Smooth muscle cell (in vitro differentiated cells): ENCODE data around the gene LLPH. TPM values are rescaled to one million over a fixed set of nuclear protein-coding genes. Genes with fewer than 3 reads are reported as not detected.
A peak's percentile ranks its signal among the peaks of the same experiment; 100 is the strongest.

Experiments
- DNase-seq: peaks from one replicate; lab custom pipeline; 2025; ENCODE audit not compliant: unreplicated experiment; lab: John Stamatoyannopoulos, UW
- H2AFZ ChIP-seq: fragments of 200-600 bp; sonication (generic); 2 replicates; pipeline ENCODE4 v1.6.0; 2016; ENCODE audit warnings: antibody characterized with exemption, low read depth, mild to moderate bottlenecking
- H3F3A ChIP-seq: fragments of 200-600 bp; sonication (generic); 2 replicates; pipeline ENCODE4 v1.6.0; 2017; ENCODE audit warnings: antibody characterized with exemption, low read depth
- H3K27ac ChIP-seq: fragments of 200-600 bp; sonication (generic); 2 replicates; pipeline ENCODE4 v1.5.1; 2016; ENCODE audit warnings: low read depth, mild to moderate bottlenecking
- H3K27me3 ChIP-seq: fragments of 200-600 bp; sonication (generic); 2 replicates; pipeline ENCODE4 v1.6.1; 2016; ENCODE audit warnings: low read depth, mild to moderate bottlenecking
- H3K36me3 ChIP-seq: fragments of 200-600 bp; sonication (generic); 2 replicates; pipeline ENCODE4 v1.5.1; 2016; ENCODE audit warnings: low read depth
- H3K4me1 ChIP-seq: fragments of 200-600 bp; sonication (generic); 2 replicates; pipeline ENCODE4 v1.5.1; 2016; ENCODE audit warnings: low read depth
- H3K4me2 ChIP-seq: fragments of 200-600 bp; sonication (generic); 2 replicates; pipeline ENCODE4 v1.6.0; 2016; ENCODE audit warnings: mild to moderate bottlenecking
- H3K4me3 ChIP-seq: fragments of 200-600 bp; sonication (generic); 2 replicates; pipeline ENCODE4 v1.5.1; 2016; ENCODE audit warnings: mild to moderate bottlenecking
- H3K79me2 ChIP-seq: fragments of 200-600 bp; sonication (generic); 2 replicates; pipeline ENCODE4 v1.6.0; 2016; ENCODE audit warnings: low read depth, mild to moderate bottlenecking
- H3K9ac ChIP-seq: fragments of 200-600 bp; sonication (generic); 2 replicates; pipeline ENCODE4 v1.6.0; 2016; ENCODE audit warnings: low read depth
- H3K9me3 ChIP-seq: fragments of 200-600 bp; sonication (generic); replicated peaks from 2 replicates; pipeline ENCODE4 v1.5.1; 2016; ENCODE audit warnings: low read depth
- H4K20me1 ChIP-seq: fragments of 200-600 bp; sonication (generic); 2 replicates; pipeline ENCODE4 v1.6.0; 2016; ENCODE audit warnings: low read depth
- WGBS: methylation state at CpG from one replicate; pipeline ENCODE4 v1.1.7; 2016; ENCODE audit warnings: low lambda C conversion rate; 5-methylcytosine and 5-hydroxymethylcytosine counted together
- polyA plus RNA-seq: library from polyadenylated mRNA; unstranded; fragments of >200 nt; fragmentation: Nextera tagmentation; extraction: Ambion mirVana; gene quantifications from 2 replicates; pipeline ENCODE4 v1.2.1, GENCODE V29; 2016
- total RNA-seq: library from RNA; depleted of rRNA; stranded (reverse); fragments of >200 nt; gene quantifications from 2 replicates; pipeline ENCODE4 v1.2.3, GENCODE V29; 2014
- TF ChIP-seq, protein P1 (sequence below): fragments of 200-600 bp; sonication (generic); IDR thresholded peaks from 2 replicates; pipeline ENCODE4 v1.5.1; 2017; ENCODE audit warnings: borderline replicate concordance, mild to moderate bottlenecking, antibody characterized with exemption; ENCODE audit not compliant: insufficient read depth, poor library complexity, severe bottlenecking

LLPH gene
- total and polyA plus RNA-seq, 2 experiments from 2014 or later, result 9.2 to 33.1 TPM

DNA sequence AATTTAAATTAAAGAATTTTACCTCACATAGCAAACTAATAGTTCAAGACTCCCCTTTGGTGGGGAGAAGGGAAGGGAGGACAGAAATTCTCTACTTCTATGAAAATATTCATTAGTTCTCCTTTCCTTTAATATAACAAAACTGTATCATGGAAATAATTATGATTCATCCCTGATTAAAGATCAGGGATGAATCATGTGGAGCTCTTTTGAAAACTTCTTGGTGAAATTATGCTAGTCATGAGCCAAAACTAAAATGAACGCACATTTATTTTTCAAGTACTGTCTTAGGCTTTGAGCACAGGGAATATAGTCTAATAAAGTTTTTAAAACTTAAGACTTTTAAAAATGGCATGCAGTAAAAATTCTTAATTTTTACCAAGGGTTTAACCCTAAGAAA, 22.2 kb upstream of the LLPH start:
- Histone ChIP-seq H3K4me2 (no peak overlapping the region), H3K9me3 (no peaks in the 10 kb centered on the region), H3K79me2 (peaks cover 10% of the 10 kb centered on the region), H3K27me3 (no peaks in the 10 kb centered on the region), H3F3A (no peaks in the 10 kb centered on the region), H3K4me3 (no peak overlapping the region), H4K20me1 (no peaks in the 10 kb centered on the region), H3K27ac (no peak overlapping the region), H2AFZ (no peak overlapping the region), H3K4me1 (no peaks in the 10 kb centered on the region), H3K36me3 (no peaks in the 10 kb centered on the region), H3K9ac (no peak overlapping the region)
- 94% methylated on average over 1 of the region's 1 CpG for WGBS
- TF ChIP-seq, protein P1, sequence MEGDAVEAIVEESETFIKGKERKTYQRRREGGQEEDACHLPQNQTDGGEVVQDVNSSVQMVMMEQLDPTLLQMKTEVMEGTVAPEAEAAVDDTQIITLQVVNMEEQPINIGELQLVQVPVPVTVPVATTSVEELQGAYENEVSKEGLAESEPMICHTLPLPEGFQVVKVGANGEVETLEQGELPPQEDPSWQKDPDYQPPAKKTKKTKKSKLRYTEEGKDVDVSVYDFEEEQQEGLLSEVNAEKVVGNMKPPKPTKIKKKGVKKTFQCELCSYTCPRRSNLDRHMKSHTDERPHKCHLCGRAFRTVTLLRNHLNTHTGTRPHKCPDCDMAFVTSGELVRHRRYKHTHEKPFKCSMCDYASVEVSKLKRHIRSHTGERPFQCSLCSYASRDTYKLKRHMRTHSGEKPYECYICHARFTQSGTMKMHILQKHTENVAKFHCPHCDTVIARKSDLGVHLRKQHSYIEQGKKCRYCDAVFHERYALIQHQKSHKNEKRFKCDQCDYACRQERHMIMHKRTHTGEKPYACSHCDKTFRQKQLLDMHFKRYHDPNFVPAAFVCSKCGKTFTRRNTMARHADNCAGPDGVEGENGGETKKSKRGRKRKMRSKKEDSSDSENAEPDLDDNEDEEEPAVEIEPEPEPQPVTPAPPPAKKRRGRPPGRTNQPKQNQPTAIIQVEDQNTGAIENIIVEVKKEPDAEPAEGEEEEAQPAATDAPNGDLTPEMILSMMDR, result no peak
- no peak for DNase-seq

DNA sequence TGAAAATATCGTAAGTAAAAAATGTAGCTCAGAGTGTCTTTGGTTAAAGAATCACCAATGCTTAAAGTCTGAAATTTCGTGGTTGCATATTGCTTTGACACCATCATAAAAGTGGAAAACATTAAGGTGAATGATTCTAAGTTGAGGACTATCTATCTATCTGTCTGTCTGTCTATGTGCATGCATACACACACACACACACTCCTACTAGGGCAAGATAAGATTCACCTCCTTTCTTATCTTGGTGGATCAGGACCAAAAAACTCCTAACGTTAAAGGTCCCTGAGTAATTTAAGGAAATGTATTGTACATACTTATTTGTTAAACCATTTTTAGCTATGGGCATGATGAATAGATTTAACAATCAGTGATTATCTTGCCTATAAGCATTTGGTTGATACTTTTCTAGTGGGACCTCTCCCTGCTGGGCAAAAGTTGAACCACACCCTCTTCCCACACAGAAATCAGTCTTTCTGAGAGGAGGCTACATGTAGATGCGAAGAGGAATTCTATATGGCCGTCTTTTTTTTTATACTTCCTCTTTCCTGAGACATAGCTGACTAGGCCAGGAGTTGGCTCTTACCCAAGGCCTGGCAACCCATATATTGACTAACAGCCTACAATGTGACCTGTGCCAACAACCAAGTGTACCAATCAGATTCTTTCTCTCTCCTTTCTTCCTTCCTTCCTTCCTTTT, 19.3 kb upstream of the LLPH start:
- Histone ChIP-seq H3K4me2 (no peak overlapping the region), H3F3A (no peaks in the 10 kb centered on the region), H3K9me3 (no peaks in the 10 kb centered on the region), H3K27me3 (no peaks in the 10 kb centered on the region), H3K27ac (no peak overlapping the region), H3K79me2 (no peaks in the 10 kb centered on the region), H3K36me3 (no peaks in the 10 kb centered on the region), H4K20me1 (no peaks in the 10 kb centered on the region), H2AFZ (no peak overlapping the region), H3K4me3 (no peak overlapping the region), H3K4me1 (no peaks in the 10 kb centered on the region), H3K9ac (no peak overlapping the region)
- DNase-seq, result no peak
- TF ChIP-seq, protein P1, result peak; percentile 9
- 94% methylated on average over 5 of the region's 5 CpGs for WGBS

DNA sequence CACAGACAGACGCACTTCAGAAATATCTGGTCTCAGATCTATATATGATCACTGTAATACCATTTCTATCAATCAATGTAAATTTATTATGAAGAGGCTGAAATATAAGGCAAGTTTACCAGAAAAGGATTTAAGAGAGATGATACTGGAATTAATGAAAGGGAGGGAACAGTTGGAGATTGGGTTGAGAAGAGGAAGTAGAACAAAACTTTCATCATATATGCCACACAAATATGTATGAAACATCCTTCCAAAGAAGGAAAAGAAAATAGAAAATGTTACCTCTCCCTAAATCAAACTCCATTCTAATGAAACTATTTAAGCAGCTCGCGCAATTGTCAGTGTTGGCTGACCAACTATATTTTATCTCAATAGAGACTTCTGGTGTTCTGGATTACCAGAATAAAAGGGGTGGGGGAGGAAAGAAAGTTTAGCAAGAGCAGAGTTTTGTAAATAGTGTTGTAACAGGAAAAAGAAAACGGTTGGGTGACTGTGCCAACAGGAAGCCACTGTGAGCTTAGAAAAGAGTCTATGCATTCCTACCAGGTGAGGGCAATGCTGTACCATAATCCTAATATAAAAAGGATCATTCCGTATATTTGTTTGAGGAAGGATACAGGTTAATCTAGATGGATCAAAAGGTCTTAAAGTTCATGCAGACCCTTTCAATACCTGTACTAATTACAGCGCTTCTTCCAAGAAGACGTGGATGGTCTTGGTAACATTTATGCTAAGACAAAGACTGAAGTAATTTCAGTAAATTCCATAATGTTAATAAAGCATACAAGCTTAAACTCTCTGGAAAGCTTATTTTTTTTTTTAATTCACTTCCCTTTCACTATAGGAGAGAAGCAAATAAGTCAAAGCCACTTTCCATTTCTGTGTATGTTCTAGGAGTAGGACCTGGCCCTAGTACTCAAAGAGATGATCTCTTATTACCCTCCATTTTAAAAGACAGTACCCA, 14.5 kb upstream of the LLPH start:
- Histone ChIP-seq H3K27me3 (no peaks in the 10 kb centered on the region), H3K36me3 (peaks cover 8% of the 10 kb centered on the region), H3K79me2 (no peaks in the 10 kb centered on the region), H3F3A (no peaks in the 10 kb centered on the region), H4K20me1 (no peaks in the 10 kb centered on the region), H3K27ac (no peak overlapping the region), H3K4me1 (no peaks in the 10 kb centered on the region), H3K4me3 (no peak overlapping the region), H3K9me3 (peaks cover 6% of the 10 kb centered on the region), H3K9ac (no peak overlapping the region), H2AFZ (no peak overlapping the region), H3K4me2 (no peak overlapping the region)
- DNase-seq, result no peak
- WGBS, result 70% methylated on average over 7 of the region's 7 CpGs
- TF ChIP-seq, protein P1, result peak; percentile 55
